Endothelial cell of umbilical vein (primary cell): ENCODE data around the gene GP9. TPM values are rescaled to one million over a fixed set of nuclear protein-coding genes. Genes with fewer than 3 reads are reported as not detected.

ENCODE experiments used
- BruUV-seq: library from RNA; stranded (reverse); fragments of 400-500 nt; replicated peaks from 2 replicates; lab custom pipeline; 2021; lab: Mats Ljungman, UMichigan
- CTCF ChIA-PET: fragments of 300-600, 350-600 bp; sonication (Branson Sonifier 250); formaldehyde crosslinking; loops from one replicate; lab custom pipeline; 2021; ENCODE audit warnings: antibody characterized with exemption, inconsistent platforms; lab: Charles Lee
- POLR2A ChIA-PET: fragments of 300-600, 350-600 bp; sonication (Branson Sonifier 250); formaldehyde crosslinking; loops from one replicate; lab custom pipeline; 2021; ENCODE audit warnings: antibody characterized with exemption, inconsistent platforms; lab: Charles Lee
- DNase-seq: peaks from one replicate; pipeline ENCODE4 v3.0.0-alpha.2; 2011; ENCODE audit warnings: low read depth, low spot score
- FAIRE-seq: peaks from 2 replicates; lab custom pipeline; 2011; peaks lifted over from hg19 to GRCh38; lab: Jason Lieb, UNC
- H2AFZ ChIP-seq: 2 replicates; pipeline ENCODE4 v1.6.0; 2012; ENCODE audit warnings: low read depth, low read length, control low read depth, inconsistent platforms
- H3K27ac ChIP-seq: 2 replicates; pipeline ENCODE4 v1.5.1; 2011; ENCODE audit warnings: low read depth, mild to moderate bottlenecking, control low read depth, low read length, moderate library complexity; ENCODE audit not compliant: insufficient read depth
- H3K27me3 ChIP-seq, 2 experiments: 2 replicates each; pipeline versions ENCODE4 v1.6.0 to v1.6.1; 2011; ENCODE audit warnings: low read length in 2 of 2, mixed read lengths in 1 of 2; ENCODE audit not compliant: control insufficient read depth in 2 of 2, insufficient read depth in 2 of 2
- H3K36me3 ChIP-seq, 2 experiments: 2 replicates in 1 of 2; 3 replicates in 1 of 2; pipeline ENCODE4 v1.5.1; 2011; ENCODE audit warnings: low read length in 2 of 2, mild to moderate bottlenecking in 1 of 2, moderate library complexity in 1 of 2; ENCODE audit not compliant: control insufficient read depth in 2 of 2, insufficient read depth in 2 of 2; ENCODE audit errors: extremely low read depth in 1 of 2
- H3K4me1 ChIP-seq: 3 replicates; pipeline ENCODE4 v1.5.1; 2011; ENCODE audit warnings: mild to moderate bottlenecking, low read length; ENCODE audit not compliant: control insufficient read depth, insufficient read depth; ENCODE audit errors: extremely low read depth
- H3K4me2 ChIP-seq: 2 replicates; pipeline ENCODE4 v1.6.1; 2011; ENCODE audit warnings: low read length, control low read depth, mixed read lengths; ENCODE audit not compliant: insufficient read depth
- H3K4me3 ChIP-seq, 3 experiments: fragments of 200-600 bp in 1 of 3; sonication (generic), shearing (Covaris generic) in 1 of 3; replicated peaks in 1 of 3; 2 replicates each; pipeline ENCODE4 v1.5.1; 2011 to 2016; ENCODE audit warnings: control low read depth in 3 of 3, low read length in 3 of 3, mild to moderate bottlenecking in 2 of 3, inconsistent platforms in 1 of 3, low read depth in 1 of 3, moderate library complexity in 1 of 3; ENCODE audit not compliant: insufficient read depth in 1 of 3
- H3K79me2 ChIP-seq: 2 replicates; pipeline ENCODE4 v1.6.0; 2012; ENCODE audit warnings: low read length, inconsistent platforms; ENCODE audit not compliant: control insufficient read depth, insufficient read depth
- H3K9ac ChIP-seq: replicated peaks from 2 replicates; pipeline ENCODE3; 2011; ENCODE audit warnings: low read length, control low read depth; ENCODE audit not compliant: insufficient read depth; ENCODE audit errors: extremely low read depth
- H3K9me1 ChIP-seq: replicated peaks from 3 replicates; pipeline ENCODE4 v1.6.0; 2011; ENCODE audit warnings: mild to moderate bottlenecking, low read length; ENCODE audit not compliant: control insufficient read depth, insufficient read depth; ENCODE audit errors: extremely low read depth
- H3K9me3 ChIP-seq: replicated peaks from 2 replicates; pipeline ENCODE4 v1.5.1; 2012; ENCODE audit warnings: low read length, inconsistent platforms; ENCODE audit not compliant: control insufficient read depth, insufficient read depth
- H4K20me1 ChIP-seq: replicated peaks from 2 replicates; pipeline ENCODE3; 2011; ENCODE audit warnings: mild to moderate bottlenecking, low read length; ENCODE audit not compliant: control insufficient read depth, insufficient read depth; ENCODE audit errors: extremely low read depth
- EZH2 ChIP-seq: IDR thresholded peaks from 2 replicates; pipeline ENCODE4 v1.6.1; 2012; ENCODE audit warnings: borderline replicate concordance, low read depth, mild to moderate bottlenecking, moderate library complexity, low read length, inconsistent platforms; ENCODE audit not compliant: severe bottlenecking
- FOS ChIP-seq: IDR thresholded peaks from 2 replicates; pipeline ENCODE4 v1.6.1; 2011; ENCODE audit warnings: mild to moderate bottlenecking, low read length, moderate library complexity, borderline replicate concordance; ENCODE audit not compliant: insufficient read depth
- GATA2 ChIP-seq: IDR thresholded peaks from 2 replicates; pipeline ENCODE4 v1.7.0; 2011; ENCODE audit warnings: low read depth, mild to moderate bottlenecking, moderate library complexity, mixed read lengths, low read length; ENCODE audit not compliant: insufficient read length, insufficient read depth
- JUN ChIP-seq: IDR thresholded peaks from 2 replicates; pipeline ENCODE4 v1.6.1; 2011; ENCODE audit warnings: borderline replicate concordance, low read depth; ENCODE audit not compliant: insufficient read length, insufficient read depth
- MAX ChIP-seq: IDR thresholded peaks from 2 replicates; pipeline ENCODE4 v1.6.1; 2011; ENCODE audit not compliant: insufficient read depth, insufficient read length
- MYC ChIP-seq: IDR thresholded peaks from one replicate; pipeline ENCODE4 v1.6.1; 2011; ENCODE audit warnings: mild to moderate bottlenecking, low read depth, low read length
- POLR2A ChIP-seq: IDR thresholded peaks from 2 replicates; pipeline ENCODE4 v1.6.1; 2012; ENCODE audit warnings: low read depth, mild to moderate bottlenecking, control low read depth, low read length
- POLR2AphosphoS5 ChIP-seq: IDR thresholded peaks from 2 replicates; pipeline ENCODE4 v1.6.1; 2012; ENCODE audit warnings: low read depth, mild to moderate bottlenecking, control low read depth, low read length, moderate library complexity; ENCODE audit not compliant: insufficient read depth
- dilution Hi-C: fragments of 300-500 bp; cut with MboI; formaldehyde crosslinking; loops from one replicate; pipeline ENCODE4 v1.15.0; 2019; ENCODE audit warnings: low sequenced_read_pairs; ENCODE audit not compliant: extremely low pct_ligation_motif_present
- intact Hi-C: fragments of 100-400 bp; cut with micrococcal nuclease; formaldehyde crosslinking; loops from one replicate; pipeline ENCODE4 v1.10.0; 2022
- polyA plus RNA-seq, 4 experiments: library from polyadenylated mRNA; depleted of rRNA in 3 of 4; stranded (reverse) in 3 of 4; unstranded in 1 of 4; fragments of >200 nt; gene quantifications; 2 replicates each; pipeline versions ENCODE4 v1.2.1 to v1.2.3, GENCODE V29; 2011 to 2012; ENCODE audit warnings: missing spikeins in 1 of 4
- total RNA-seq: library from RNA; stranded (reverse); gene quantifications from 2 replicates; pipeline ENCODE4 v1.2.3, GENCODE V29; 2021
- TF ChIP-seq, protein P1 (sequence below), 2 donors: IDR thresholded peaks; 1 replicate in 1 of 2; 2 replicates in 1 of 2; pipeline ENCODE4 v1.5.1; 2011; ENCODE audit warnings: low read length in 2 of 2, mild to moderate bottlenecking in 2 of 2, moderate library complexity in 2 of 2, control low read depth in 1 of 2, inconsistent platforms in 1 of 2, low read depth in 1 of 2; ENCODE audit not compliant: insufficient read depth in 1 of 2; ENCODE audit errors: extremely low read depth in 1 of 2

Gene GP9
- total and polyA plus RNA-seq, 2 donors (not counting 3 experiments of a cell fraction or from before 2014, with no cell fraction given), result not detected

- no peak overlapping the region for H3K9ac ChIP-seq
- TF ChIP-seq GATA2 (no peak), MYC (no peak), EZH2 (no peak), FOS (no peak), MAX (no peak), JUN (no peak), POLR2AphosphoS5 (no peak), POLR2A (no peak)
- TF ChIP-seq, protein P1, sequence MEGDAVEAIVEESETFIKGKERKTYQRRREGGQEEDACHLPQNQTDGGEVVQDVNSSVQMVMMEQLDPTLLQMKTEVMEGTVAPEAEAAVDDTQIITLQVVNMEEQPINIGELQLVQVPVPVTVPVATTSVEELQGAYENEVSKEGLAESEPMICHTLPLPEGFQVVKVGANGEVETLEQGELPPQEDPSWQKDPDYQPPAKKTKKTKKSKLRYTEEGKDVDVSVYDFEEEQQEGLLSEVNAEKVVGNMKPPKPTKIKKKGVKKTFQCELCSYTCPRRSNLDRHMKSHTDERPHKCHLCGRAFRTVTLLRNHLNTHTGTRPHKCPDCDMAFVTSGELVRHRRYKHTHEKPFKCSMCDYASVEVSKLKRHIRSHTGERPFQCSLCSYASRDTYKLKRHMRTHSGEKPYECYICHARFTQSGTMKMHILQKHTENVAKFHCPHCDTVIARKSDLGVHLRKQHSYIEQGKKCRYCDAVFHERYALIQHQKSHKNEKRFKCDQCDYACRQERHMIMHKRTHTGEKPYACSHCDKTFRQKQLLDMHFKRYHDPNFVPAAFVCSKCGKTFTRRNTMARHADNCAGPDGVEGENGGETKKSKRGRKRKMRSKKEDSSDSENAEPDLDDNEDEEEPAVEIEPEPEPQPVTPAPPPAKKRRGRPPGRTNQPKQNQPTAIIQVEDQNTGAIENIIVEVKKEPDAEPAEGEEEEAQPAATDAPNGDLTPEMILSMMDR (IDR thresholded peaks at IDR 0.05; ENCODE audit: extremely low read depth in 1 of 2, insufficient read depth in 1 of 2, low read depth in 1 of 2, low read length in 2 of 2), result no peak
- H3K4me1 ChIP-seq, result peaks cover 3% of the 10 kb centered on the region
- H3K4me3 ChIP-seq, result no peak overlapping the region
- no peaks in the 10 kb centered on the region for H3K9me1 ChIP-seq
- H3K4me2 ChIP-seq, result no peak overlapping the region
- POLR2A ChIA-PET, result no interaction called here
- dilution Hi-C loops, result no loop called here
- no peak overlapping the region for H3K27ac ChIP-seq
- no peak for FAIRE-seq
- H4K20me1 ChIP-seq, result no peaks in the 10 kb centered on the region
- H3K27me3 ChIP-seq, result no peaks in the 10 kb centered on the region
- CTCF ChIA-PET, result interaction anchor here (1.4 kb wide), 1 partner anchor 112 kb away, joined by 8 read pairs; no protein-coding TSS in a partner anchor
- H3K79me2 ChIP-seq, result no peaks in the 10 kb centered on the region
- no peaks in the 10 kb centered on the region for H3K36me3 ChIP-seq
- H3K9me3 ChIP-seq, result no peaks in the 10 kb centered on the region
- no TSS peak for BruUV-seq
- no peak overlapping the region for H2AFZ ChIP-seq
- intact Hi-C loops, result no loop called here
- DNase-seq, result no peak
Measured at GRCh38 chr3:129082026-129082425, 21.4 kb downstream of the GP9 start.
